Activated CD8-positive, alpha-beta T cell treated with anti-CD3 and anti-CD28 coated beads for 36 hours (primary cell): Measurements from ENCODE around the gene TMEM205. TPM values are rescaled to one million over a fixed set of nuclear protein-coding genes. Genes with fewer than 3 reads are reported as not detected.

Experiments
- ATAC-seq: fragments of 200-7000 bp; cut with Tn5 transposase; one replicate; pipeline ENCODE4 v1.10.0; 2021; ENCODE audit warnings: mild to moderate bottlenecking, moderate library complexity
- CTCF ChIA-PET: fragments of 350-600 bp; sonication (Branson Sonifier 250); formaldehyde crosslinking; loops from one replicate; lab custom pipeline; 2021; ENCODE audit warnings: antibody characterized with exemption; lab: Charles Lee
- POLR2A ChIA-PET: fragments of 350-600 bp; sonication (Branson Sonifier 250); formaldehyde crosslinking; loops from one replicate; lab custom pipeline; 2021; ENCODE audit warnings: antibody characterized with exemption; lab: Charles Lee
- DNase-seq: peaks from one replicate; pipeline ENCODE4 v3.0.0-alpha.2; 2020
- H3K27ac Mint-ChIP-seq: one replicate; pipeline ENCODE4 v1.8.0; 2021; ENCODE audit warnings: mild to moderate bottlenecking, mixed read lengths
- H3K27me3 Mint-ChIP-seq: one replicate; pipeline ENCODE4 v1.8.0; 2021; ENCODE audit warnings: mixed read lengths
- H3K36me3 Mint-ChIP-seq: one replicate; pipeline ENCODE4 v1.8.0; 2021; ENCODE audit warnings: low read depth, mixed read lengths
- H3K4me1 Mint-ChIP-seq: one replicate; pipeline ENCODE4 v1.8.0; 2021; ENCODE audit warnings: low read depth, mixed read lengths
- H3K4me3 Mint-ChIP-seq: one replicate; pipeline ENCODE4 v1.8.0; 2021; ENCODE audit warnings: mild to moderate bottlenecking, moderate library complexity, mixed read lengths
- H3K9me3 Mint-ChIP-seq: one replicate; pipeline ENCODE4 v1.8.0; 2021; ENCODE audit warnings: mixed read lengths
- intact Hi-C: fragments of 100-400 bp; cut with micrococcal nuclease; formaldehyde crosslinking; loops from one replicate; pipeline ENCODE4 v1.10.0; 2022
- total RNA-seq, 2 experiments: library from RNA; stranded (reverse); gene quantifications; one replicate each; pipeline ENCODE4 v1.2.3, GENCODE V29; 2021
- TF ChIP-seq, protein P1 (sequence below): fragments of 200-600 bp; IDR thresholded peaks from one replicate; pipeline ENCODE4 v1.8.0; 2022; ENCODE audit warnings: antibody characterized with exemption, mild to moderate bottlenecking

The TMEM205 gene
- total RNA-seq, 2 experiments from 2014 or later: 24.3 to 25.6 TPM

DNA sequence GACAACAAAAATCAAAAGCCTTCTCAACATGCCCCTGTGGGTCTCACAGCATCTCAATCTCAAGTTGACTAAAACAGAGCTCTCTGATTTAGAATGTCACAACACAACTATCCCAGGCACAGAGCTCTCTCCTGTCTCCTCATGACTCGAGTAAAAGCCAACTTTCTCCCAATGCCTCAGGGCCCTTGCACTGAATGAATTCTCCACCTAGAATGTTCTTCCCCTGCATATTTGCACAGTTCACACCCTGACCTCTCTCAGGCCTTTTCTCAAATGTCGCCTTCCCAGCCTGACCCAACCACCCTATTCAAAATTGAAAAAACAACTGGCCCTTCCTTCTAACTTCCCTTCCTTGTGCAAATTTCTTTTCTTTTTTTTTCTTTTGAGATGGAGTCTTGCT, 24.7 kb upstream of the TMEM205 start:
- peaks cover 21% of the 10 kb centered on the region for H3K36me3 Mint-ChIP-seq
- CTCF ChIA-PET: interaction anchor here (0.7 kb wide), 3 partner anchors 11 to 112 kb away, joined by 3 read pairs; partner anchors contain the start of genes CCDC159 and TMEM205
- no peaks in the 10 kb centered on the region for H3K9me3 Mint-ChIP-seq
- H3K27me3 Mint-ChIP-seq: no peaks in the 10 kb centered on the region
- H3K4me3 Mint-ChIP-seq: no peak overlapping the region
- no peak for ATAC-seq
- POLR2A ChIA-PET: no interaction called here
- TF ChIP-seq, protein P1, sequence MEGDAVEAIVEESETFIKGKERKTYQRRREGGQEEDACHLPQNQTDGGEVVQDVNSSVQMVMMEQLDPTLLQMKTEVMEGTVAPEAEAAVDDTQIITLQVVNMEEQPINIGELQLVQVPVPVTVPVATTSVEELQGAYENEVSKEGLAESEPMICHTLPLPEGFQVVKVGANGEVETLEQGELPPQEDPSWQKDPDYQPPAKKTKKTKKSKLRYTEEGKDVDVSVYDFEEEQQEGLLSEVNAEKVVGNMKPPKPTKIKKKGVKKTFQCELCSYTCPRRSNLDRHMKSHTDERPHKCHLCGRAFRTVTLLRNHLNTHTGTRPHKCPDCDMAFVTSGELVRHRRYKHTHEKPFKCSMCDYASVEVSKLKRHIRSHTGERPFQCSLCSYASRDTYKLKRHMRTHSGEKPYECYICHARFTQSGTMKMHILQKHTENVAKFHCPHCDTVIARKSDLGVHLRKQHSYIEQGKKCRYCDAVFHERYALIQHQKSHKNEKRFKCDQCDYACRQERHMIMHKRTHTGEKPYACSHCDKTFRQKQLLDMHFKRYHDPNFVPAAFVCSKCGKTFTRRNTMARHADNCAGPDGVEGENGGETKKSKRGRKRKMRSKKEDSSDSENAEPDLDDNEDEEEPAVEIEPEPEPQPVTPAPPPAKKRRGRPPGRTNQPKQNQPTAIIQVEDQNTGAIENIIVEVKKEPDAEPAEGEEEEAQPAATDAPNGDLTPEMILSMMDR: no peak
- H3K4me1 Mint-ChIP-seq: peaks cover 7% of the 10 kb centered on the region
- DNase-seq: no peak
- intact Hi-C loops: no loop called here
- H3K27ac Mint-ChIP-seq: no peak overlapping the region

DNA sequence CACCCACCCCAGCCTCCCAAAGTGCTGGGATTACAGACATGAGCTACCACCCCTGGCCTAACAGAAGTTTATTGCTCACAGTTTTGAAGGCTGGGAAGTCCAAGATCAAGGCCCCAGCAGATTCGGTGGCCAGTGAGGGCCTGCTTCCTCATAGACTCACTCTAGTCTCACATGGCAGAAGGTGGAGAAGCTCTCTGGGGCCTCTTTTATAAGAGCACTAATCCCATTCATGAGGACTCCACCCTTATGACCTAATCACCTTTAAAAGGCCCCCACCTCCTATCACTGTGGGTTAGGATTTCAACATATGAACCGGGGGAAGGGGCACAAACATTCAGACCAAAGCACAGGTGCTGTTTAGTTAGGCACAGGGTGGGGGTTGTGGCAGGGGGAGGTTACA, 21.5 kb upstream of the TMEM205 start:
- Mint-ChIP-seq H3K9me3 (no peaks in the 10 kb centered on the region), H3K4me3 (no peak overlapping the region), H3K4me1 (no peaks in the 10 kb centered on the region), H3K27ac (no peak overlapping the region), H3K27me3 (no peaks in the 10 kb centered on the region), H3K36me3 (peaks cover 18% of the 10 kb centered on the region)
- ChIA-PET POLR2A (interaction anchor here (0.8 kb wide), 1 partner anchor 30 kb away, joined by 3 read pairs; no protein-coding TSS in a partner anchor), CTCF (interaction anchor here (1.3 to 1.4 kb wide), 2 partner anchors 13 to 242 kb away, joined by 3 to 14 read pairs; no protein-coding TSS in a partner anchor)
- intact Hi-C loops: no loop called here
- ATAC-seq (no peak), DNase-seq (no peak)
- TF ChIP-seq, protein P1: no peak

DNA sequence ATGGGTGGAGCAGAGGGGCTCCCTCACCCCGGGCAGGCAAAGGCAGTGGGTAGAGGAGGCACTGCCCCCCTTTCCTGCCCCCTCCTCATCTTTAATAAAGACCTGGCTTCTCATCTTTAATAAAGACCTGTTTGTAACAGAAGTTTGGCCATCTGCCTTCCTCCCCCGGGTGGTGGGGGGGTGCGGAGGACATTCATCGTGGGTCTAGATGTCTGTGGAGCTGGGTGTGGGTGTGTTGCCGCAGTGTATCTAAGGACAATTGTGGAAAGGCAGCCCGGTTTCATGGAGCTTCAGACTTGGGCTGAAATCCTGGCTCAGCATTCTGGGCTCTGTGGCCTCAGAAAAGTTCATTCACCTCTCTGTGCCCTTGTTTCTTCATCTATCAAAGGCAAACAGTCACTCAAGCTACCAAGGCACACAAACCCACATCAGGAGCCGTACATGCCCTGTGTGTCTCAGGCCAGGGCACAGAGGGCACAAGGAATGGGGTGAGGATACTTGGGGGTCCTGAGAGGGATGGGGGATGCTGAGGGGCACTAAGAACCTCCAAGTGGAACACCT, 19.6 kb upstream of the TMEM205 start:
- Mint-ChIP-seq H3K9me3 (no peaks in the 10 kb centered on the region), H3K27me3 (no peaks in the 10 kb centered on the region), H3K4me1 (no peaks in the 10 kb centered on the region), H3K4me3 (no peak overlapping the region), H3K36me3 (peaks cover 12% of the 10 kb centered on the region), H3K27ac (no peak overlapping the region)
- DNase-seq (no peak), ATAC-seq (no peak)
- TF ChIP-seq, protein P1: no peak
- ChIA-PET POLR2A (no interaction called here), CTCF (no interaction called here)
- intact Hi-C loops: no loop called here

DNA sequence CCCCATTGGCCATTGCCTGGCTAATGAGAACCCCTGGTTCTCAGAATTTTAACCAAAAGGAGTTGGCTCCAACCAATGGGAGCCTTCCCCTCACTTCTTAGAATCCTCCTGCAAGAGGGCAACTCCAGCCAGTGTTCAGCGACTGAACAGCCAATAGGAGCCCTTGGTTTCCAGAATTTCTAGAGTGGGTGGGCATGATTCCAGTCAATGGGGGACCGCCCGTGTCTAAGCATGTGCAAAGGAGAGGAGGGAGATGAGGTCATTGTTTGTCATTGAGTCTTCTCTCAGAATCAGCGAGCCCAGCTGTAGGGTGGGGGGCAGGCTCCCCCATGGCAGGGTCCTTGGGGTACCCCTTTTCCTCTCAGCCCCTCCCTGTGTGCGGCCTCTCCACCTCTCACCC, 18.9 kb upstream of the TMEM205 start:
- DNase-seq: no peak
- intact Hi-C loops: no loop called here
- ATAC-seq: no peak
- TF ChIP-seq, protein P1: no peak
- H3K36me3 Mint-ChIP-seq: peaks cover 11% of the 10 kb centered on the region
- ChIA-PET POLR2A (no interaction called here), CTCF (no interaction called here)
- H3K27me3 Mint-ChIP-seq: no peaks in the 10 kb centered on the region
- no peak overlapping the region for H3K27ac Mint-ChIP-seq
- H3K4me1 Mint-ChIP-seq: no peaks in the 10 kb centered on the region
- no peaks in the 10 kb centered on the region for H3K9me3 Mint-ChIP-seq
- no peak overlapping the region for H3K4me3 Mint-ChIP-seq

DNA sequence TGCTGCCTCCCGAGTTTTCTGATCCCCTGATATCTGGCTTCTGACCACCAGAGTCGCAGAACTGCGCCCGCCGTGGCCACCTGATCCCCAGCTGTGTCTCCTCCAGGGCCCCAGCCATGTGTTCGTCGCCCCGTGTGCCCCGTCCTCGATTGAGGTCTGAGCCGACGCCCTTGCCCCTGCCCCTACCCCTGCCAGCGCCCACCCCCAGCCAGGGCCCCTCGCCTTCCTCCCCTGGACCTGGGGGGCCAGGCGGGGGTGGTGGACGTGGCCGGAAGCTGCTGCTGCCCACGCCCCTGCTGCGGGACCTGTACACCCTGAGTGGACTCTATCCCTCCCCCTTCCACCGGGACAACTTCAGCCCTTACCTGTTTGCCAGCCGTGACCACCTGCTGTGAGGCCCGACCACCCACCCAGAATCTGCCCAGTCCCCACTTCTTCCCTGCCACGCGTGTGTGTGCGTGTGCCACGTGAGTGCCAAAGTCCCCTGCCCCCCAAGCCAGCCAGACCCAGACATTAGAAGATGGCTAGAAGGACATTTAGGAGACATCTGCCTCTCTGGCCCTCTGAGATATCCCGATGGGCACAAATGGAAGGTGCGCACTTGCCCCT, 18.3 kb upstream of the TMEM205 start:
- Mint-ChIP-seq H3K27me3 (no peaks in the 10 kb centered on the region), H3K4me3 (no peak overlapping the region), H3K4me1 (no peaks in the 10 kb centered on the region), H3K36me3 (peaks cover 8% of the 10 kb centered on the region), H3K9me3 (no peaks in the 10 kb centered on the region), H3K27ac (no peak overlapping the region)
- intact Hi-C loops: no loop called here
- ChIA-PET POLR2A (interaction anchor here (1.4 kb wide), 1 partner anchor 10 kb away, joined by 3 read pairs; the partner anchor contains the start of gene SWSAP1), CTCF (no interaction called here)
- ATAC-seq (no peak), DNase-seq (no peak)
- TF ChIP-seq, protein P1: no peak
